Mammary epithelial cell (primary cell): ENCODE results near the gene LNX1.

Experiments used
- CTCF ChIP-seq, 2 donors: IDR thresholded peaks in 1 of 2; conservative IDR thresholded peaks in 1 of 2; 2 replicates each; pipeline ENCODE4 v1.5.1; 2011 to 2012; ENCODE audit warnings: inconsistent platforms in 2 of 2, low read length in 2 of 2, mild to moderate bottlenecking in 2 of 2, control low read depth in 1 of 2, low read depth in 1 of 2; ENCODE audit not compliant: insufficient read depth in 1 of 2; ENCODE audit errors: extremely low read depth in 1 of 2
- EZH2 ChIP-seq: IDR thresholded peaks from 2 replicates; pipeline ENCODE4 v1.6.1; 2012; ENCODE audit warnings: low read length, inconsistent platforms, borderline replicate concordance

- no peak for TF ChIP-seq CTCF (conservative IDR thresholded peaks at IDR 0.05 in 1 of 2, IDR thresholded peaks at IDR 0.05 in 1 of 2; ENCODE audit: extremely low read depth in 1 of 2, insufficient read depth in 1 of 2, low read depth in 1 of 2, low read length in 2 of 2)
- TF ChIP-seq EZH2: no peak
Measured at GRCh38 chr4:53455766-53456165, 135.5 kb downstream of the LNX1 start.
